SK-N-MC (cell line): ENCODE results near the gene SP140.
"Not testable (repeated sequence)": the region's sequence is repeated elsewhere in the genome, so short reads cannot be mapped to it uniquely, and the experiment has no call there.

ENCODE experiments used
- EZH2 ChIP-seq: fragments of 200-600 bp; sonication (generic); IDR thresholded peaks from one replicate; pipeline ENCODE4 v1.6.1; 2017; ENCODE audit warnings: antibody characterized with exemption
- POLR2AphosphoS5 ChIP-seq: IDR thresholded peaks from 2 replicates; pipeline ENCODE4 v1.6.1; 2012; ENCODE audit warnings: mild to moderate bottlenecking, low read depth, low read length, borderline replicate concordance

- not testable (repeated sequence) for TF ChIP-seq POLR2AphosphoS5, EZH2
Observed at GRCh38 chr2:230264945-230265344, 39.4 kb downstream of the SP140 start.
